ENCODE data around the gene SPAG9. TPM values are rescaled to one million over a fixed set of nuclear protein-coding genes. Genes with fewer than 3 reads are reported as not detected.

Gene SPAG9
- total and polyA plus RNA-seq, 2 donors (not counting 1 experiment from before 2014, with no cell fraction given): 8.6 to 64.1 TPM

GRCh38 chr17:51045621-51046020, 75.0 kb downstream of the SPAG9 start:
- no peaks in the 10 kb centered on the region for H3K27me3 Mint-ChIP-seq
- ChIA-PET CTCF (interaction anchor here (5.3 to 13.4 kb wide), 2 partner anchors 10 to 44 kb away, joined by 43 to 258 read pairs; no protein-coding TSS in a partner anchor), POLR2A (interaction anchor here (0.6 kb wide), 1 partner anchor 117 kb away, joined by 3 read pairs; no protein-coding TSS in a partner anchor)
- no peak for ATAC-seq (ENCODE audit: low read depth)
- Histone ChIP-seq H2AFZ (ENCODE audit: insufficient read depth, low read depth, low read length, poor library complexity, severe bottlenecking) (no peak overlapping the region), H3K36me3 (replicated peaks in 1 of 2; ENCODE audit: control extremely low read depth in 1 of 2, control insufficient read depth in 1 of 2, extremely low read depth in 1 of 2, insufficient read depth in 2 of 2, low read length in 1 of 2) (peaks cover 1 to 5% of the 10 kb centered on the region in 2 experiments), H3K79me2 (ENCODE audit: control insufficient read depth, insufficient read depth, low read length) (peaks cover 31% of the 10 kb centered on the region), H3K9me3 (ENCODE audit: control extremely low read depth in 1 of 3, control insufficient read depth in 2 of 3, insufficient read depth in 1 of 3, low read length in 2 of 3) (no peaks in the 10 kb centered on the region), H3K27ac (ENCODE audit: low read length in 2 of 2) (no peak overlapping the region), H3K9ac (ENCODE audit: low read length) (no peak overlapping the region), H3K4me2 (replicated peaks; ENCODE audit: low read depth, low read length, poor library complexity, severe bottlenecking) (no peak overlapping the region), H3K4me1 (ENCODE audit: control insufficient read depth in 2 of 2, insufficient read depth in 2 of 2, low read length in 2 of 2) (peaks cover 6 to 14% of the 10 kb centered on the region in 2 donors), H3K27me3 (replicated peaks in 1 of 4; ENCODE audit: control extremely low read depth in 1 of 4, control insufficient read depth in 3 of 4, insufficient read depth in 4 of 4, low read length in 3 of 4) (no peaks in the 10 kb centered on the region), H4K20me1 (ENCODE audit: control insufficient read depth, insufficient read depth, low read length, poor library complexity, severe bottlenecking) (peaks cover 19% of the 10 kb centered on the region), H3K4me3 (ENCODE audit: control extremely low read depth in 1 of 5, extremely low read depth in 1 of 5, insufficient read depth in 1 of 5, low read depth in 2 of 5, low read length in 4 of 5) (no peak overlapping the region)
- intact Hi-C loops (cut with micrococcal nuclease): no loop called here
- DNase-seq: no peak
- TF ChIP-seq EZH2 (IDR thresholded peaks at IDR 0.05; ENCODE audit: borderline replicate concordance, insufficient read depth, low read depth, low read length, poor library complexity, severe bottlenecking) (no peak), CTCF (IDR thresholded peaks at IDR 0.05) (no peak)
- H3K4me3 Mint-ChIP-seq: no peak overlapping the region
- peaks cover 11% of the 10 kb centered on the region for H3K4me1 Mint-ChIP-seq
- no peaks in the 10 kb centered on the region for H3K9me3 Mint-ChIP-seq (ENCODE audit: insufficient read depth)
- H3K27ac Mint-ChIP-seq: no peak overlapping the region
- no CpG with 5 or more reads among the region's 1 CpG for WGBS (ENCODE audit: insufficient coverage)

GRCh38 chr17:51044976-51045375, 75.7 kb downstream of the SPAG9 start:
- Histone ChIP-seq H3K79me2 (ENCODE audit: control insufficient read depth, insufficient read depth, low read length) (peaks cover 26% of the 10 kb centered on the region), H3K9me3 (ENCODE audit: control extremely low read depth in 1 of 3, control insufficient read depth in 2 of 3, insufficient read depth in 1 of 3, low read length in 2 of 3) (no peaks in the 10 kb centered on the region), H2AFZ (ENCODE audit: insufficient read depth, low read depth, low read length, poor library complexity, severe bottlenecking) (no peak overlapping the region), H3K36me3 (replicated peaks in 1 of 2; ENCODE audit: control extremely low read depth in 1 of 2, control insufficient read depth in 1 of 2, extremely low read depth in 1 of 2, insufficient read depth in 2 of 2, low read length in 1 of 2) (peaks cover 1 to 5% of the 10 kb centered on the region in 2 experiments), H3K27me3 (replicated peaks in 1 of 4; ENCODE audit: control extremely low read depth in 1 of 4, control insufficient read depth in 3 of 4, insufficient read depth in 4 of 4, low read length in 3 of 4) (no peaks in the 10 kb centered on the region), H3K4me2 (replicated peaks; ENCODE audit: low read depth, low read length, poor library complexity, severe bottlenecking) (no peak overlapping the region), H3K4me1 (ENCODE audit: control insufficient read depth in 2 of 2, insufficient read depth in 2 of 2, low read length in 2 of 2) (peaks cover 0 to 8% of the 10 kb centered on the region in 2 donors), H3K27ac (ENCODE audit: low read length in 2 of 2) (no peak overlapping the region), H3K9ac (ENCODE audit: low read length) (no peak overlapping the region), H3K4me3 (ENCODE audit: control extremely low read depth in 1 of 5, extremely low read depth in 1 of 5, insufficient read depth in 1 of 5, low read depth in 2 of 5, low read length in 4 of 5) (no peak overlapping the region), H4K20me1 (ENCODE audit: control insufficient read depth, insufficient read depth, low read length, poor library complexity, severe bottlenecking) (peaks cover 12% of the 10 kb centered on the region)
- POLR2A ChIA-PET: no interaction called here
- intact Hi-C loops (cut with micrococcal nuclease): no loop called here
- CTCF ChIA-PET: interaction anchor here (1.0 to 5.3 kb wide), 4 partner anchors 10 to 43 kb away, joined by 3 to 43 read pairs (median 4); no protein-coding TSS in a partner anchor
- DNase-seq (no peak), ATAC-seq (ENCODE audit: low read depth) (no peak)
- no peak overlapping the region for H3K27ac Mint-ChIP-seq
- no peaks in the 10 kb centered on the region for H3K9me3 Mint-ChIP-seq (ENCODE audit: insufficient read depth)
- 100% methylated on average over 3 of the region's 7 CpGs for WGBS (ENCODE audit: insufficient coverage)
- no peak overlapping the region for H3K4me3 Mint-ChIP-seq
- H3K27me3 Mint-ChIP-seq: no peaks in the 10 kb centered on the region
- peaks cover 5% of the 10 kb centered on the region for H3K4me1 Mint-ChIP-seq
- no peak for TF ChIP-seq CTCF (IDR thresholded peaks at IDR 0.05)
- no peak for TF ChIP-seq EZH2 (IDR thresholded peaks at IDR 0.05; ENCODE audit: borderline replicate concordance, insufficient read depth, low read depth, low read length, poor library complexity, severe bottlenecking)

Data from B cell (primary cell).